ENCODE measurements around the gene ECEL1. TPM values are rescaled to one million over a fixed set of nuclear protein-coding genes. Genes with fewer than 3 reads are reported as not detected.

The ECEL1 gene
- total and polyA plus RNA-seq, 2 of the 4 experiments (the other 2 are of a cell fraction): not detected

DNA sequence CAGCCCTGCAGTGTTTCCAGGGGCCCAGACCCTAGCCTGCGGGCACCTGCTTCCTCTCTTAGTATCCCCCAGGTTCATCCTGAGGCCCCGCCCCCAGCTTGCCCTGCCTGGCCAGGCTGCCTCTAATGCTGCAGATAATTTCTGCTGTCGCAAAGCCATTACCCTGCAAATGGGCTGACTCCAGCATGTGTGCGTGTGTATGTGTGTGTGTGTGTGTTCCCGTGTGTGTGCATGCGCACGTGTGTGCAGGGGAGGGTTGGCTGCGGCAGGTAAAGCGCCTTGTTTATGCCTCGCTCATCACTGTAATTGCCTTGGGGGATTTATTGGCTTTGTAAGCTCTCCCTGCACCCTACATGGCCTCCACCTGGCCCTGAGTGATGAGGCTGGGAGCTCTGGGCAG is 25.0 kb upstream of the ECEL1 start:
- Histone ChIP-seq H2BK120ac (ENCODE audit: low read depth, low read length) (no peak overlapping the region), H3K23ac (ENCODE audit: low read depth, low read length) (no peak overlapping the region), H3K27me3 (ENCODE audit: control insufficient read depth, insufficient read depth, low read length) (peaks cover 39% of the 10 kb centered on the region), H3K4ac (ENCODE audit: low read depth, low read length) (no peak overlapping the region), H3K36me3 (ENCODE audit: control insufficient read depth, insufficient read depth, low read length) (no peaks in the 10 kb centered on the region), H3K14ac (replicated peaks; ENCODE audit: low read depth, low read length) (no peak overlapping the region), H2AK9ac (replicated peaks; ENCODE audit: low read depth, low read length, poor library complexity) (no peak overlapping the region), H2AFZ (replicated peaks; ENCODE audit: low read length, poor library complexity) (no peak overlapping the region), H2BK5ac (ENCODE audit: low read depth, low read length, poor library complexity, severe bottlenecking) (no peak overlapping the region), H2BK15ac (ENCODE audit: low read depth, low read length) (no peak overlapping the region), H3K9ac (ENCODE audit: low read depth, low read length) (no peak overlapping the region), H3K4me1 (ENCODE audit: control insufficient read depth, insufficient read depth, low read length) (no peaks in the 10 kb centered on the region), H4K91ac (ENCODE audit: insufficient read depth, low read depth, low read length) (no peak overlapping the region), H2BK20ac (ENCODE audit: low read depth, low read length) (no peak overlapping the region), H3K9me1 (ENCODE audit: insufficient read depth, low read length) (no peaks in the 10 kb centered on the region), H3K18ac (ENCODE audit: low read depth, low read length) (no peak overlapping the region), H3K79me1 (ENCODE audit: low read depth in 1 of 2, low read length in 2 of 2) (no peaks in the 10 kb centered on the region), H3K9me3 (ENCODE audit: control insufficient read depth, insufficient read depth, low read length) (no peaks in the 10 kb centered on the region), H3K4me2 (ENCODE audit: low read depth, low read length) (no peak overlapping the region), H3K27ac (ENCODE audit: insufficient read depth, low read length) (no peak overlapping the region), H2AK5ac (ENCODE audit: low read depth, low read length) (no peak overlapping the region), H4K20me1 (ENCODE audit: insufficient read depth, low read length) (no peaks in the 10 kb centered on the region), H4K5ac (ENCODE audit: low read depth, low read length) (no peak overlapping the region), H3K56ac (ENCODE audit: extremely low read depth, insufficient read depth, low read length) (no peak overlapping the region), H3K4me3 (ENCODE audit: insufficient read depth, low read depth, low read length) (no peak overlapping the region), H4K8ac (ENCODE audit: low read depth in 2 of 2, low read length in 2 of 2) (no peak overlapping the region)
- intact Hi-C loops (cut with micrococcal nuclease): no loop called here
- DNase-seq: no peak
- TF ChIP-seq MXI1 (IDR thresholded peaks at IDR 0.05; ENCODE audit: borderline replicate concordance, low read depth, low read length) (no peak), CHD1 (IDR thresholded peaks at IDR 0.05; ENCODE audit: low read depth, low read length) (no peak), NFE2L2 (IDR thresholded peaks at IDR 0.05; ENCODE audit: low read depth, low read length) (no peak), MAZ (IDR thresholded peaks at IDR 0.05; ENCODE audit: borderline replicate concordance, low read depth, low read length) (no peak), CEBPB (IDR thresholded peaks at IDR 0.05; ENCODE audit: low read depth, low read length) (no peak), RFX5 (IDR thresholded peaks at IDR 0.05; ENCODE audit: low read depth, low read length) (no peak), FOS (IDR thresholded peaks at IDR 0.05; ENCODE audit: low read depth, low read length) (no peak), POLR2A (IDR thresholded peaks at IDR 0.05; ENCODE audit: low read depth, low read length) (no peak), CTCF (conservative IDR thresholded peaks at IDR 0.05; ENCODE audit: low read depth, low read length) (no peak), RAD21 (IDR thresholded peaks at IDR 0.05; ENCODE audit: low read length) (no peak), BHLHE40 (IDR thresholded peaks at IDR 0.05; ENCODE audit: low read depth, low read length) (no peak), RCOR1 (IDR thresholded peaks at IDR 0.05; ENCODE audit: insufficient replicate concordance, low read length) (no peak), SMC3 (IDR thresholded peaks at IDR 0.05; ENCODE audit: low read depth, low read length) (no peak), ELK1 (IDR thresholded peaks at IDR 0.05; ENCODE audit: borderline replicate concordance, low read depth, low read length) (no peak), USF2 (IDR thresholded peaks at IDR 0.05; ENCODE audit: low read depth, low read length) (no peak), MAFK (IDR thresholded peaks at IDR 0.05; ENCODE audit: low read depth, low read length) (no peak)
- ChIA-PET CTCF (no interaction called here), POLR2A (ENCODE audit: unreplicated experiment) (no interaction called here)
- BruUV-seq (replicated peaks): no TSS peak
- in situ Hi-C loops (cut with MboI; ENCODE audit: low sequenced_read_pairs): no loop called here
- dilution Hi-C loops (cut with HindIII; ENCODE audit: low sequenced_read_pairs, unreplicated experiment): no loop called here
- WGBS, 2 experiments (ENCODE audit: extremely low coverage in 2 of 2, insufficient read length in 1 of 2): no CpG with 5 or more reads among the region's 10 CpGs
- no peak for ATAC-seq (ENCODE audit: low read depth)
